Subcutaneous adipose tissue (tissue), 4 donors: ENCODE measurements around the gene COL3A1. TPM values are rescaled to one million over a fixed set of nuclear protein-coding genes. Genes with fewer than 3 reads are reported as not detected.

Experiments used
- small RNA-seq: library from RNA; depleted of rRNA; stranded (forward); fragments of <200 nt; gene quantifications from one replicate; pipeline ENCODE3, GENCODE V24; 2016
- total RNA-seq, 4 donors: library from RNA; depleted of rRNA; stranded (reverse); fragments of >200 nt; gene quantifications; one replicate each; pipeline ENCODE4 v1.1.0, GENCODE V29; 2016
- TF ChIP-seq, protein P1 (sequence below): fragments of 450-650 bp; IDR thresholded peaks from one replicate; pipeline ENCODE4 v1.5.1; 2016; ENCODE audit warnings: low read depth, mild to moderate bottlenecking, control low read depth, antibody characterized with exemption, moderate library complexity

COL3A1 gene
- total RNA-seq, 4 donors from 2014 or later, result 115 to 629 (median 242) TPM

DNA sequence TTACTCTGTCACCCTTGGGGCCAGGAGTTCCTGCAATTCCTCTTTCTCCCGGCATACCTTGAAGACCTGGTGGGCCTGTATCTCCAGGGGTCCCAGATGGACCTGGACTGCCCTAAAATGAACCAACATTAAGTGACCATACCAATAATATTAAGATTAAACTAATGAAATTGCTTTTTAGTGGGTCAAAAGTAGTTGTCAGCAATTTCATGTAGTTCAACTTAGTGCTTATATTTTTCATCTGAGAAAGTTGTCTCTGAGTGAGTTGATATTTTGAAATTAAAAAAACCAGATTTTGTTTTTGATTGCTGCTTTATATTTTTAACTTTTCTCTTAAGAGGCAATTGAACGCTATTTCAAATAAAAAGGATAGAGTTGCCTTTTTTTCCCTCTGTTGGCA is 83.1 kb downstream of the COL3A1 start:
- TF ChIP-seq, protein P1, sequence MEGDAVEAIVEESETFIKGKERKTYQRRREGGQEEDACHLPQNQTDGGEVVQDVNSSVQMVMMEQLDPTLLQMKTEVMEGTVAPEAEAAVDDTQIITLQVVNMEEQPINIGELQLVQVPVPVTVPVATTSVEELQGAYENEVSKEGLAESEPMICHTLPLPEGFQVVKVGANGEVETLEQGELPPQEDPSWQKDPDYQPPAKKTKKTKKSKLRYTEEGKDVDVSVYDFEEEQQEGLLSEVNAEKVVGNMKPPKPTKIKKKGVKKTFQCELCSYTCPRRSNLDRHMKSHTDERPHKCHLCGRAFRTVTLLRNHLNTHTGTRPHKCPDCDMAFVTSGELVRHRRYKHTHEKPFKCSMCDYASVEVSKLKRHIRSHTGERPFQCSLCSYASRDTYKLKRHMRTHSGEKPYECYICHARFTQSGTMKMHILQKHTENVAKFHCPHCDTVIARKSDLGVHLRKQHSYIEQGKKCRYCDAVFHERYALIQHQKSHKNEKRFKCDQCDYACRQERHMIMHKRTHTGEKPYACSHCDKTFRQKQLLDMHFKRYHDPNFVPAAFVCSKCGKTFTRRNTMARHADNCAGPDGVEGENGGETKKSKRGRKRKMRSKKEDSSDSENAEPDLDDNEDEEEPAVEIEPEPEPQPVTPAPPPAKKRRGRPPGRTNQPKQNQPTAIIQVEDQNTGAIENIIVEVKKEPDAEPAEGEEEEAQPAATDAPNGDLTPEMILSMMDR, result no peak

DNA sequence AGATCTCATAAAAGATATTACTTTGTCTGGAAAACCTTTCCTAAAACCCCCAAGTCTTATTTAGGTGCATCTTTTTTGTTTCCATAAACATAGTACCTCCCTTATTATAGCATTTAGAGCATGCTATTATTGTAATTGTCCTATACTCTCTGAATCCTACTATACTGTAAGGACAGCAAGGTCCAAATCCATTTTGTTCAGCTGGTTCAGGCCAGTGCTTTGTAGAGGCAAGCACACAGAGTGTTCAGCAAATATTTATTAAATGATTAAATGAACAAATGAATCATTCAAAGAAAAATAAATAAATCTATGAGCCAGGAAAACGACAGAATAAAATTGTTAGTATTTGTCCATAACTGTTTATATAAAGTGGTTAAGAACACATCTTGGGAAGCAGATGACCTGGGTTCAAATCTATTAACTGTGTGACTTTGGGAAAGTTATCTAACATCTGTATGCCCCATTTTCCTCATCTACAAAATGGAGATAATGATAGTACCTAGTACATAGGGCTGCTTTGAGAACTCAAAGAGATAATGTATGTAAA is 86.0 kb downstream of the COL3A1 start:
- TF ChIP-seq, protein P1, result no peak

Small RNA genes within 50 kb of the gene (small RNA-seq; reads per million reads assigned to genes)
- gene MIR1245A, result 0.73 reads per million

Other genes starting within 250 kb of the COL3A1 start
- 100 to 1,000 TPM in 2 of 4 donors, 10 to 100 TPM in 2; 61.8 to 146 (median 97.2) TPM for gene COL5A2, start 205.4 kb downstream of the COL3A1 start, total RNA-seq